Trophoblast cell (in vitro differentiated cells and primary cell): ENCODE measurements around the gene PJA1.

Experiments
- DNase-seq, 2 donors: peaks; one replicate each; pipeline ENCODE4 v3.0.0-alpha.2; 2016
- H2AFZ ChIP-seq: 2 replicates; pipeline ENCODE4 v1.6.1; 2013; ENCODE audit warnings: low read length, moderate library complexity, mild to moderate bottlenecking; ENCODE audit not compliant: insufficient read depth, poor library complexity
- H2AK5ac ChIP-seq: 2 replicates; pipeline ENCODE4 v1.6.1; 2013; ENCODE audit warnings: mild to moderate bottlenecking, low read length
- H2BK120ac ChIP-seq: 2 replicates; pipeline ENCODE4 v1.6.1; 2013; ENCODE audit warnings: low read length, mild to moderate bottlenecking, moderate library complexity; ENCODE audit not compliant: insufficient read depth, poor library complexity
- H2BK12ac ChIP-seq: 2 replicates; pipeline ENCODE4 v1.6.1; 2013; ENCODE audit warnings: mild to moderate bottlenecking, low read length, moderate library complexity
- H2BK5ac ChIP-seq: 2 replicates; pipeline ENCODE4 v1.6.1; 2013; ENCODE audit warnings: low read length, low read depth, moderate library complexity, mild to moderate bottlenecking; ENCODE audit not compliant: poor library complexity
- H3K14ac ChIP-seq: 2 replicates; pipeline ENCODE4 v1.6.1; 2013; ENCODE audit warnings: mild to moderate bottlenecking, low read length
- H3K18ac ChIP-seq: 2 replicates; pipeline ENCODE4 v1.6.1; 2013; ENCODE audit warnings: mild to moderate bottlenecking, low read length
- H3K23ac ChIP-seq: 2 replicates; pipeline ENCODE4 v1.6.1; 2013; ENCODE audit warnings: low read length
- H3K27ac ChIP-seq: 2 replicates; pipeline ENCODE4 v1.5.1; 2013; ENCODE audit warnings: low read depth, mild to moderate bottlenecking, inconsistent platforms, low read length, moderate library complexity
- H3K27me3 ChIP-seq: 2 replicates; pipeline ENCODE4 v1.6.1; 2013; ENCODE audit warnings: inconsistent platforms, mild to moderate bottlenecking, low read length, moderate library complexity; ENCODE audit not compliant: insufficient read depth
- H3K36me3 ChIP-seq, 2 experiments: 1 replicate in 1 of 2; 2 replicates in 1 of 2; pipeline ENCODE4 v1.6.1; 2013; ENCODE audit warnings: low read length in 2 of 2, mild to moderate bottlenecking in 2 of 2, moderate library complexity in 1 of 2; ENCODE audit not compliant: insufficient read depth in 2 of 2, control insufficient read depth in 1 of 2
- H3K4ac ChIP-seq: 2 replicates; pipeline ENCODE4 v1.6.1; 2013; ENCODE audit warnings: low read depth, mild to moderate bottlenecking, low read length, moderate library complexity
- H3K4me1 ChIP-seq, 2 experiments: 1 replicate in 1 of 2; 2 replicates in 1 of 2; pipeline ENCODE4 v1.6.1; 2013; ENCODE audit warnings: low read length in 2 of 2, mild to moderate bottlenecking in 2 of 2, moderate library complexity in 1 of 2; ENCODE audit not compliant: insufficient read depth in 2 of 2, control insufficient read depth in 1 of 2
- H3K4me2 ChIP-seq: 2 replicates; pipeline ENCODE4 v1.6.1; 2013; ENCODE audit warnings: inconsistent platforms, mild to moderate bottlenecking, low read length, moderate library complexity
- H3K4me3 ChIP-seq: 2 replicates; pipeline ENCODE4 v1.5.1; 2013; ENCODE audit warnings: mild to moderate bottlenecking, low read depth, low read length, inconsistent platforms
- H3K79me1 ChIP-seq: one replicate; pipeline ENCODE4 v1.6.1; 2013; ENCODE audit warnings: low read length
- H3K79me2 ChIP-seq: 2 replicates; pipeline ENCODE4 v1.6.1; 2013; ENCODE audit warnings: low read length, mild to moderate bottlenecking; ENCODE audit not compliant: control insufficient read depth, insufficient read depth, poor library complexity
- H3K9ac ChIP-seq: 2 replicates; pipeline ENCODE4 v1.6.1; 2013; ENCODE audit warnings: mild to moderate bottlenecking, low read length
- H3K9me3 ChIP-seq: 2 replicates; pipeline ENCODE4 v1.6.1; 2013; ENCODE audit warnings: low read depth, mild to moderate bottlenecking, control low read depth, inconsistent platforms, low read length; ENCODE audit not compliant: insufficient read depth
- H4K12ac ChIP-seq: 2 replicates; pipeline ENCODE4 v1.6.1; 2013; ENCODE audit warnings: low read depth, mild to moderate bottlenecking, low read length, moderate library complexity
- H4K8ac ChIP-seq: 2 replicates; pipeline ENCODE4 v1.6.1; 2013; ENCODE audit warnings: low read depth, mild to moderate bottlenecking, low read length, moderate library complexity
- H4K91ac ChIP-seq: one replicate; pipeline ENCODE4 v1.6.1; 2013; ENCODE audit warnings: low read depth, mild to moderate bottlenecking, low read length, moderate library complexity
- WGBS: extraction: QIAGEN DNeasy Blood & Tissue Kit; methylation state at CpG from one replicate; pipeline ENCODE4 v1.1.7; 2013; ENCODE audit warnings: missing lambda C conversion rate; ENCODE audit not compliant: insufficient read length, insufficient coverage; ENCODE audit errors: extremely low coverage; 5-methylcytosine and 5-hydroxymethylcytosine counted together

Gene PJA1

DNA sequence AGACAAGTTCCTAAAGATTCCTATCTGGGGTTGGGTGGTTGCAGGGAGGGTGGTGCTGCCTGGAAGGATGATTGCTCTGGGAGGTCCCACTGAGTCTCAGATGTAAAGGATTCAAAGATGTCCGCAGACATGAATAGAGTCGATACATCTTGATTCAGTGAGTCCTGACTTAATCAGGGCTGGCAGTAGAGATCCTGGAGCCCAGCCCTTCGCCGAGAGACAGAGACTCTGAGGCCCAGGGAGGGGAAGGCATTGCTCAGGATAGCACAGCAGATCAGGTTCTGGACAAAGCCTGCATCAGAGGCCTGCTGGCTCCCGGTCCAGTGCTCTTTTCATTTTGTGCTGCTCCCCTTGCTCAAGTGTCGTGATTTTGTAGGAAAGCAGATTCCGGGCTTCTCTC, 21.7 kb downstream of the PJA1 start:
- Histone ChIP-seq H4K91ac (no peak overlapping the region), H3K79me2 (no peaks in the 10 kb centered on the region), H4K8ac (no peak overlapping the region), H3K9ac (no peak overlapping the region), H3K36me3 (no peaks in the 10 kb centered on the region), H3K27me3 (no peaks in the 10 kb centered on the region), H3K4me1 (no peaks in the 10 kb centered on the region), H3K9me3 (no peaks in the 10 kb centered on the region), H3K4ac (no peak overlapping the region), H3K79me1 (no peaks in the 10 kb centered on the region), H2AK5ac (no peak overlapping the region), H2BK120ac (no peak overlapping the region), H2AFZ (no peak overlapping the region), H2BK12ac (no peak overlapping the region), H3K23ac (no peak overlapping the region), H2BK5ac (no peak overlapping the region), H3K18ac (no peak overlapping the region), H3K4me2 (no peak overlapping the region), H3K14ac (no peak overlapping the region), H3K4me3 (no peak overlapping the region), H4K12ac (no peak overlapping the region), H3K27ac (no peak overlapping the region)
- no CpG with 5 or more reads among the region's 7 CpGs for WGBS
- DNase-seq = no peak

DNA sequence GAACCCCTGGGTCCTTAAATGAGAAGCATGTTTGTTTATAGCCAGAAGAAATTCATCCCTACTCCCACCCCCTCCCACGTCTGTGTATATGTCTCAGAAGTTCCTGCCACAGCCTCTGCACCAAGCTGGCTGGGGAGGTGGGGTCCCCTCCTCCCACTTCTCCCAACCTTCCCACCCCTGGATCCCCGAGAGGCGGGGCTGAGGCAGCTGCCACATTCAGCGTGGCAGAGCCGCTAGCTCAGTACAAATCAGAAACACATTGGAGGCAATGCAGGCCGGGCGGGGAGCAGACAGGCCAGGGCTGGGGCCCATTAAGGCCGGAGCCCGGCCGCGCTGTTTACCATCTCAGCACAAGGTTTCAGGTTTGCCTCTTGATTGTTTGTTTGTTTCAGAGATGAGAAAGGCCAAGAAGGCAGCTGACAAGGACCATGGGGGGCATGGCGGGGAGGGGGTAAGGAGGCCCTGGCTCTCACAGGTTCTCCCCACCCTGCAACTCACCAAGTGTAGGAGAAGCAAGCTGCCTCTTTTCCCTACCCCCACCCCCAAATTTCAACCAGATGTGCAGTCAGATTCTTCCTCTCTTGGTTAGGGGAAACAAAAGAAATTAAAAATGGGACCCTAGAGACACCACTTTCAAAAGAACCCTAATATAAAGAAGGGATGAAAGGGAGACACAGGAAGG, 22.3 kb downstream of the PJA1 start:
- WGBS = no CpG with 5 or more reads among the region's 12 CpGs

DNA sequence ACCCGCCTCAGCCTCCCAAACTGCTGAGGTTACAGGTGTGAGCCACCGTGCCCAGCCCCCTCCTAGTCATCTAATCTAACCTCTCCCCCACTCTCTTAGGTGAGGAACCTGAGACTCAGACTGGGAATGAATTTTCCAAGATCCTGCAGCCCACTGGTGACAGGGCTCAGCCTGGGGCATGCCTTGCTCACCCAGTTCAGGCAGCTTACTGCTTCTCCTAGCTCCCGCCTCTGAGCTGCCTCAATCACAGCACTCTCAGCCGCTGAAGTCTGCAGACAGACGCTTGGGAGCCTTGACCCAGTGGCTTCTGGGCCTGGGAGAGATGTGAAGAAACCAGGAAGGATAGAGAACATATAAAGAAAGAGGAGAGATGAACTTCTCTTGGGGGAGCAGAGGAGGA, 24.4 kb downstream of the PJA1 start:
- Histone ChIP-seq H3K14ac (no peak overlapping the region), H3K23ac (no peak overlapping the region), H3K9me3 (no peaks in the 10 kb centered on the region), H3K79me2 (no peaks in the 10 kb centered on the region), H4K12ac (no peak overlapping the region), H2BK120ac (no peak overlapping the region), H3K4ac (no peak overlapping the region), H3K27ac (no peak overlapping the region), H4K8ac (no peak overlapping the region), H2BK12ac (no peak overlapping the region), H3K79me1 (peaks cover 9% of the 10 kb centered on the region), H3K4me2 (no peak overlapping the region), H3K27me3 (no peaks in the 10 kb centered on the region), H2AK5ac (no peak overlapping the region), H3K9ac (no peak overlapping the region), H3K4me1 (peaks cover 10 to 14% of the 10 kb centered on the region in 2 experiments), H3K36me3 (no peaks in the 10 kb centered on the region), H3K4me3 (no peak overlapping the region), H2BK5ac (no peak overlapping the region), H2AFZ (no peak overlapping the region), H3K18ac (no peak overlapping the region), H4K91ac (no peak overlapping the region)
- DNase-seq = no peak
- WGBS = no CpG with 5 or more reads among the region's 5 CpGs

More for the DNA sequence above, 22.3 kb downstream of the PJA1 start:
- Histone ChIP-seq H3K27me3 (no peaks in the 10 kb centered on the region), H2BK120ac (no peak overlapping the region), H4K91ac (no peak overlapping the region), H3K4me1 (peaks cover 2% of the 10 kb centered on the region in 2 experiments), H3K27ac (no peak overlapping the region), H3K4ac (no peak overlapping the region), H2AK5ac (no peak overlapping the region), H3K9me3 (no peaks in the 10 kb centered on the region), H3K14ac (no peak overlapping the region), H3K9ac (no peak overlapping the region), H2BK12ac (no peak overlapping the region), H3K4me2 (no peak overlapping the region), H2BK5ac (no peak overlapping the region), H3K18ac (no peak overlapping the region), H3K36me3 (no peaks in the 10 kb centered on the region), H3K79me1 (no peaks in the 10 kb centered on the region), H3K79me2 (no peaks in the 10 kb centered on the region), H3K4me3 (no peak overlapping the region), H3K23ac (no peak overlapping the region), H4K8ac (no peak overlapping the region), H4K12ac (no peak overlapping the region), H2AFZ (no peak overlapping the region)
- no peak for DNase-seq

DNA sequence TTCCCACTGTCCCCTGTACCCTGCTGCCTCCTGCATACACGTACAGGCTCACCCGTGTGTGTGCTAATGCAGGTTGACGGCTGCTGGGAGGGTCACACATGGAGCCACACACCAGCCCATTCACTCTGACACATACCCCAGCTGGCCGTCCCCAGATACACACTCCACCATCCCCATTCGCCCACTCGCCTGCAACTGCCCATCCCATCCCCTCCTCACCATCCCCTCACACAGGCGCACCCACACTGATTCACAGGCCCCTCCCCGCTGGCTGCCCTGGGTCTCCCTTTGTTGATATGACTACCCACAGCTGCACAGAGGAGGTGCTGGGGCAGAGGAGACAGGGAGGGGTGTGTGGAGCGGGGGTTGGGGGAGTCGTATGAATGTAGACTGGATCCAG, 25.7 kb downstream of the PJA1 start:
- Histone ChIP-seq H2BK5ac (no peak overlapping the region), H4K8ac (no peak overlapping the region), H2AK5ac (no peak overlapping the region), H4K91ac (no peak overlapping the region), H3K79me1 (peaks cover 9% of the 10 kb centered on the region), H3K27me3 (no peaks in the 10 kb centered on the region), H3K4me3 (no peak overlapping the region), H3K4ac (no peak overlapping the region), H3K14ac (no peak overlapping the region), H3K36me3 (no peaks in the 10 kb centered on the region), H3K27ac (no peak overlapping the region), H3K18ac (no peak overlapping the region), H3K4me1 (peaks cover 10 to 14% of the 10 kb centered on the region in 2 experiments), H4K12ac (no peak overlapping the region), H2AFZ (no peak overlapping the region), H2BK120ac (no peak overlapping the region), H3K4me2 (no peak overlapping the region), H2BK12ac (no peak overlapping the region), H3K79me2 (no peaks in the 10 kb centered on the region), H3K23ac (no peak overlapping the region), H3K9me3 (no peaks in the 10 kb centered on the region), H3K9ac (no peak overlapping the region)
- DNase-seq = no peak
- no CpG with 5 or more reads among the region's 10 CpGs for WGBS
